Measurements from ENCODE around the gene CACNA2D3.

GRCh38 chr3:54987719-54988118, 865.4 kb downstream of the CACNA2D3 start:
- no peak for TF ChIP-seq POLR2AphosphoS5 (IDR thresholded peaks at IDR 0.05; ENCODE audit: low read depth, low read length)
- no peak for TF ChIP-seq REST (IDR thresholded peaks at IDR 0.05; ENCODE audit: insufficient read depth in 1 of 2, low read depth in 2 of 2, low read length in 2 of 2)
- no peak for TF ChIP-seq FOXP2 (optimal IDR thresholded peaks at IDR 0.05; ENCODE audit: borderline replicate concordance, extremely low read depth, extremely low read length, insufficient read depth)
- no peak for TF ChIP-seq SIN3A (IDR thresholded peaks at IDR 0.05; ENCODE audit: borderline replicate concordance, insufficient read depth, low read length)
- no peak for TF ChIP-seq TAF1 (IDR thresholded peaks at IDR 0.05; ENCODE audit: borderline replicate concordance, insufficient read depth, low read length)
